Calu3 (cell line): ENCODE measurements around the gene AMBRA1. TPM values are rescaled to one million over a fixed set of nuclear protein-coding genes. Genes with fewer than 3 reads are reported as not detected.

Experiments used
- BruUV-seq: library from RNA; stranded (reverse); fragments of 400-500 nt; replicated peaks from 2 replicates; lab custom pipeline; 2021; lab: Mats Ljungman, UMichigan
- CTCF ChIA-PET: fragments of 300-600 bp; sonication (Branson Sonifier 250); formaldehyde crosslinking; loops from one replicate; lab custom pipeline; 2022; ENCODE audit warnings: antibody characterized with exemption; lab: Charles Lee
- DNase-seq: peaks from one replicate; pipeline ENCODE4 v3.0.0; 2022
- H3K27ac Mint-ChIP-seq: one replicate; pipeline ENCODE4 v1.8.0; 2022; ENCODE audit warnings: mixed read lengths; ENCODE audit not compliant: unreplicated experiment
- H3K27me3 Mint-ChIP-seq: one replicate; pipeline ENCODE4 v1.8.0; 2022; ENCODE audit warnings: mixed read lengths; ENCODE audit not compliant: unreplicated experiment
- H3K36me3 Mint-ChIP-seq: one replicate; pipeline ENCODE4 v1.8.0; 2022; ENCODE audit warnings: mild to moderate bottlenecking, moderate library complexity, mixed read lengths; ENCODE audit not compliant: insufficient read depth, unreplicated experiment
- H3K4me1 Mint-ChIP-seq: one replicate; pipeline ENCODE4 v1.8.0; 2022; ENCODE audit warnings: mild to moderate bottlenecking, low read depth, mixed read lengths; ENCODE audit not compliant: unreplicated experiment
- H3K4me3 Mint-ChIP-seq: one replicate; pipeline ENCODE4 v1.8.0; 2022; ENCODE audit warnings: mild to moderate bottlenecking, low read depth, moderate library complexity, mixed read lengths; ENCODE audit not compliant: unreplicated experiment
- H3K9me3 Mint-ChIP-seq: one replicate; pipeline ENCODE4 v1.8.0; 2022; ENCODE audit warnings: low read depth, mixed read lengths; ENCODE audit not compliant: unreplicated experiment
- intact Hi-C: fragments of 100-400 bp; cut with micrococcal nuclease; formaldehyde crosslinking; loops from one replicate; pipeline ENCODE4 v1.10.0; 2022; ENCODE audit not compliant: unreplicated experiment
- total RNA-seq: library from RNA; stranded (reverse); gene quantifications from 2 replicates; pipeline ENCODE4 v1.2.3, GENCODE V29; 2022
- TF ChIP-seq, protein P1 (sequence below): fragments of 200-600 bp; IDR thresholded peaks from one replicate; pipeline ENCODE4 v1.8.0; 2022; ENCODE audit warnings: antibody characterized with exemption; ENCODE audit not compliant: unreplicated experiment

AMBRA1 gene
- total RNA-seq, 1 experiment from 2014 or later, result 35.0 TPM

DNA sequence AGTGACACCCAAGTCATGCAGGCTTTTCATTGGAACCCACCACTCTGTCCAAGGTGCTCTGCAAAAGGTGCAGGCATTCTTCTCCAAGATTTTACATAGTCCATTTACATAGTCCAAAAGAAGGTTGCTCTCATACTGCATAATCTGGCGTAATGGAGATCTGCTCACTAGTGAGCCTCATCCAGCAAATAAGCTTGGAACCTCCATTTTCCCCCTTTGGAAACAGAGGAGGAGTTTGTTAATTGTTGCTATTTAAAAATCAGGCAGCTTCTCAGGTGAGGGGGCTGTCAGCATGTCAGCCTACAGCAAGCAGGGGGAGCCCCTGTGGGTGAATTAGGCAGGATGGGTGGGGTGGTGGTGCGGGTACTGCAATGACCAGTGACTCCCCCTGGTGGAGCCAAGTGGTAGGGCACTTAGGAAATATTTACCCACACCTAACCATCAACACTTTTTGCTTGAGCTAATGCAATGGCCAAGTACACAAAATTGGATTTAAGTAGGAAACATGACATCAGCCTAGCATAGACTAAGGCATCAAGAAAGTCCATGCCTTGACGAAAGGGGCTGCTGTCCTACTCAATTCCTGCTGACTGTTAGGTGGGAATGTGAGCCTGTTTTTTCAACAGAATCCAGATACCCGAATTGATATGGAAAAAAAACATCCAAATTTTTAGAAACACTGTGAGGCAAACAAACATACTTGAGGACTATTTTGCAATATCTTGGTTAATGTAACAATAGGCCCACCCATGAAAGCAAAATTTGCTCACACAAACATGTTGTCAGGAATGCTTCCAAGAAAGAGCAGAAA, 64.5 kb downstream of the AMBRA1 start:
- CTCF ChIA-PET, result interaction anchor here (0.6 to 1.3 kb wide), 11 partner anchors 10 to 286 kb away, joined by 3 to 12 read pairs (median 3); partner anchors contain the start of gene CHRM4
- no peak overlapping the region for H3K27ac Mint-ChIP-seq
- H3K36me3 Mint-ChIP-seq, result no peaks in the 10 kb centered on the region
- no peaks in the 10 kb centered on the region for H3K9me3 Mint-ChIP-seq
- TF ChIP-seq, protein P1, sequence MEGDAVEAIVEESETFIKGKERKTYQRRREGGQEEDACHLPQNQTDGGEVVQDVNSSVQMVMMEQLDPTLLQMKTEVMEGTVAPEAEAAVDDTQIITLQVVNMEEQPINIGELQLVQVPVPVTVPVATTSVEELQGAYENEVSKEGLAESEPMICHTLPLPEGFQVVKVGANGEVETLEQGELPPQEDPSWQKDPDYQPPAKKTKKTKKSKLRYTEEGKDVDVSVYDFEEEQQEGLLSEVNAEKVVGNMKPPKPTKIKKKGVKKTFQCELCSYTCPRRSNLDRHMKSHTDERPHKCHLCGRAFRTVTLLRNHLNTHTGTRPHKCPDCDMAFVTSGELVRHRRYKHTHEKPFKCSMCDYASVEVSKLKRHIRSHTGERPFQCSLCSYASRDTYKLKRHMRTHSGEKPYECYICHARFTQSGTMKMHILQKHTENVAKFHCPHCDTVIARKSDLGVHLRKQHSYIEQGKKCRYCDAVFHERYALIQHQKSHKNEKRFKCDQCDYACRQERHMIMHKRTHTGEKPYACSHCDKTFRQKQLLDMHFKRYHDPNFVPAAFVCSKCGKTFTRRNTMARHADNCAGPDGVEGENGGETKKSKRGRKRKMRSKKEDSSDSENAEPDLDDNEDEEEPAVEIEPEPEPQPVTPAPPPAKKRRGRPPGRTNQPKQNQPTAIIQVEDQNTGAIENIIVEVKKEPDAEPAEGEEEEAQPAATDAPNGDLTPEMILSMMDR, result peak; percentile 93
- H3K27me3 Mint-ChIP-seq, result no peaks in the 10 kb centered on the region
- DNase-seq, result peak; percentile 78
- no peak overlapping the region for H3K4me3 Mint-ChIP-seq
- peaks cover 5% of the 10 kb centered on the region for H3K4me1 Mint-ChIP-seq
- intact Hi-C loops, result no loop called here
- BruUV-seq, result no TSS peak

DNA sequence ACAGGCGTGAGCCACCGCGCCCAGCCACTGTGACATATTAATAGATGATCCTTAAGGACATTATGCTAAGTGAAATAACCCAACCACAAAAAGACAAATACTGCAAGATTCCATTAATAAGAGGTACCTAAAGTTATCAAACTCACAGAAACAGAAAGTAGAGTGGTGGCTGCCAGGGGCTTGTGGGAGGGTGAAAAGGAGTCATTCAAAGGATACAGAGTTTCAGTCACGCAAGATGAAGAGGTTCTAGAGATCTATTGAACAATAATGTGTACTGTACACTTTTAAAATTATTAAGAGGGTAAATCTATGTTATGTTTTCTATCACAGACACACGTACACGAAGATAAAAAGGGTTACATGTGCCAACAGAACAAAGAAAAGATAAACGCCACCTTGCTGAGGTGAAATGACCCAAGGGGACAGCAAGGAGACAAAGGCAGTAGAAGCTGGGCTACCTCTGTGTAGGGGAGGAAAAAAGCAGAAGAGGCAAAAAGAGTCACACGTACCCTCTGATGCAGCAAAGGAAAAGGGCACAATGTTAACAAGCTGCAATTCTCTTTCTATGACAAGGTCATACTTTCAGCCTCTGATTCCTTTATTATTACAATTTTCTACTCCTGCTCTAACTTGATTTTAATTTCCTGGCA, 65.3 kb downstream of the AMBRA1 start:
- no TSS peak for BruUV-seq
- Mint-ChIP-seq H3K36me3 (no peaks in the 10 kb centered on the region), H3K27me3 (no peaks in the 10 kb centered on the region), H3K4me3 (no peak overlapping the region), H3K9me3 (no peaks in the 10 kb centered on the region), H3K4me1 (peaks cover 1% of the 10 kb centered on the region), H3K27ac (no peak overlapping the region)
- TF ChIP-seq, protein P1, result no peak
- no peak for DNase-seq
- intact Hi-C loops, result no loop called here
- CTCF ChIA-PET, result interaction anchor here (0.7 to 1.3 kb wide), 7 partner anchors 12 to 285 kb away, joined by 3 to 12 read pairs (median 3); no protein-coding TSS in a partner anchor

DNA sequence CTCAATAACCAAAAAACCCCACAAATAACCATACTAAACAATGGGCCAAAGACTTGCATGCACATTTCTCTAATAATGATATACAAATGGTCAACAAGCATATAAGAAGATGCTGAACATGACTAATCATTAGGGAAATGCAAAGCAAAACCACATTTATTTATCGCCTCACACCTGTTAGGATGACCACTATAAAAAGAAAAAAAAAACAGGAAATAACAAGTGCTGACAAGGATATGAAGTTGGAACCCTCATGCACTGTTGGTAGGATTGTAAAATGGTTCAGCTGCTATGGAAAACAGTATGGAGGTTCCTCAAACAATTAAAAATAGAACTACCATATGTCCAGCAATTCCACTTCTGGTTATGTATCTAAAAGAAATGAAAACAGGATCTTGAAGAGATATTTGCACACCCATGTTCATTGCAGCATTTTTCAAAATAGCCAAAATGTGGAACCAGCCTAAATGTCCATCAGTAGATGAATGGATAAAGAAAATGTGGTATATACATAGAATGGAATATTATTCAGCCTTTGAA, 66.2 kb downstream of the AMBRA1 start:
- H3K27ac Mint-ChIP-seq, result no peak overlapping the region
- H3K27me3 Mint-ChIP-seq, result no peaks in the 10 kb centered on the region
- intact Hi-C loops, result no loop called here
- DNase-seq, result no peak
- H3K4me3 Mint-ChIP-seq, result no peak overlapping the region
- TF ChIP-seq, protein P1, result no peak
- peaks cover 11% of the 10 kb centered on the region for H3K4me1 Mint-ChIP-seq
- BruUV-seq, result no TSS peak
- no peaks in the 10 kb centered on the region for H3K9me3 Mint-ChIP-seq
- no peaks in the 10 kb centered on the region for H3K36me3 Mint-ChIP-seq
- CTCF ChIA-PET, result no interaction called here

DNA sequence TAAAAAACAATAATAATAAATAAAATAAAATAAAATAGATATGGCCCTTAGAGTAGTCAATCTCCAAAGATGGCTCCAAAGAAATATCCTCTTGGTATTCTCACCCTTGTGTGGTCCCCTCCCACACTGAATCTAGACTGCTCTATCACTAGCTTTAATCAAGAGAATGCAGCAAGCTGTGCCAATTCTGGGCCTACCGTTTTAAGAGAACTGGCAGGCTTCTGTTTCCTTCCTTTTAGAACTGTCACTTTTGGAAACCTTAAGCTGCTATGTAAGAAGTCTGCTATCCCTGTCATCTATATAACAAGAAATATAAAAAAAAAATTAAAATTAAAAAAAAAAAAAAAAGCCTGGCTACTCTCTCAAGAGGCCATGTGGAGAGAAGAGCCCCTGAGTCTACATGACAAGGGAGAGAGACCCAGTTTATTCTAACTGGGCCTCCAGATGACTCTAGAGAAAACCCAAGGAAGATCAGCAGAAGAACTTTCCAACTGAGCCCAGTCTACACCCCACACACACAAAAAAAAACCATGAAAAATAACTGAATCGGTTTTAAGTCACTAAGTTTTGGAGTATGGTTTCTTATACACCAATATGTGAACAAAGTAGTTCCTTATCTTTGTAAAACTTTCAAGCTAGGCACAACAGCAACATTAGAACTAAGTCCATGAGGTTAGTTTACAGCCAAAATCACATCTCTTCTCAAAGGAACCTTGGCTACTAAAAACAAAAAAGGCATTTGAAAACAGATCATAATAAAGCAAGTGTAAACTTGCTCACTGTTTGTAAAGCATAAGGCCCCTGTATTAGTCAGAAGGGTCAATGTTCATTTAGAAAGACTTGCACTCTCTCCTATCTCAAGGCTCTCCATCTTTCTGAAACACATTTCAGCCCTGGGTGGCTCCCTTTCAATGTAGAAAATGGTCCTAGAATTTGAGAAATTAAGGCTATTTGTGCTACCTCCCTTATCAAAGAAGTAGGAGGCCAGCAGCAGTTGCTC, 67.3 kb downstream of the AMBRA1 start:
- Mint-ChIP-seq H3K4me1 (peaks cover 15% of the 10 kb centered on the region), H3K27me3 (no peaks in the 10 kb centered on the region), H3K4me3 (no peak overlapping the region), H3K9me3 (no peaks in the 10 kb centered on the region), H3K36me3 (no peaks in the 10 kb centered on the region), H3K27ac (no peak overlapping the region)
- intact Hi-C loops, result no loop called here
- no TSS peak for BruUV-seq
- no peak for DNase-seq
- CTCF ChIA-PET, result no interaction called here
- TF ChIP-seq, protein P1, result no peak
